ENCODE measurements around the gene TAL1.
"Not testable (repeated sequence)": the region's sequence is repeated elsewhere in the genome, so short reads cannot be mapped to it uniquely, and the experiment has no call there.

TAL1 gene

GRCh38 chr1:47232187-47232874 is at the start of gene TAL1:
Gene TAL1, minus strand, starts transcription at chr1:47232225. Its CDS starts 6,337 bp downstream, at chr1:47225888.
- intact Hi-C loops (cut with DNase I), result no loop called here
- no peak for DNase-seq

DNA sequence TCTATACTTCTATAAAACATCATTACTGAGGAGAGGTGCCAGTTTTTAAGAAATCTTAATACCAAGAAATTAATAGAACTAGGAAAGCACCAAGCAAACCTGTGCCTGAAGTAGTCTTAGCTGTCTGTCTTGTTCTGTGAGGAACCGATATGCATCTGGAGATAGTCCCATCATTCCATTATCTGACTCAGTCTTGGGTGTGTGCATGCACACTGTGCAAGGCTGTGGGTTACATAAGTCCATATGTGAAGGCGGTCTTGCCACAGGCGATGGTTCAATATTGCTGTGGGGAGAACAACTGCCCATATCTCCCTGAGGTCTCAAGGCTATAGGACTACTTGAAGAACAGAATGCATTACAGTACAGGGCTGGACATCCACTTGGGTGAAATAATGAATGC is 48.1 kb upstream of the TAL1 start:
- intact Hi-C loops (cut with DNase I), result no loop called here

DNA sequence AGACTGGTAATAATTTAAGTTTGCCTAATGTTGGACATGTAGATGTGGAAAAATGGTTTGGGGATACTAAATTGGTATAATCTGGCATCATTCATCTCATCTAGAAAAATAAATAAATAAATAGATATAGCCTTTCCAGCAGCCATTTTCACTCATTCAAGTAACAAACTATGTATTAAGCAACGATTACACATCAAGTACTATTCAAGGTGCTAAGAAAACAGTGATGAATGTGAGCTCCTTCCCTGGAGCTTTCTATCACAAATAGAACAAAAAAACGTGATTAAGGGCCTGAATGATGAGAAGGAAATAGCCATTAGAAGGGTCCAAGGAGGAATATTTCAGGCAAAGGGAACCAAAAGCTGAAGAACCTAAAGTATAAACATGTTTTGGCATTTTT is 44.8 kb upstream of the TAL1 start:
- DNase-seq, result no peak
- intact Hi-C loops (cut with DNase I), result no loop called here

More for the DNA sequence above, 48.1 kb upstream of the TAL1 start:
- no peak for DNase-seq

DNA sequence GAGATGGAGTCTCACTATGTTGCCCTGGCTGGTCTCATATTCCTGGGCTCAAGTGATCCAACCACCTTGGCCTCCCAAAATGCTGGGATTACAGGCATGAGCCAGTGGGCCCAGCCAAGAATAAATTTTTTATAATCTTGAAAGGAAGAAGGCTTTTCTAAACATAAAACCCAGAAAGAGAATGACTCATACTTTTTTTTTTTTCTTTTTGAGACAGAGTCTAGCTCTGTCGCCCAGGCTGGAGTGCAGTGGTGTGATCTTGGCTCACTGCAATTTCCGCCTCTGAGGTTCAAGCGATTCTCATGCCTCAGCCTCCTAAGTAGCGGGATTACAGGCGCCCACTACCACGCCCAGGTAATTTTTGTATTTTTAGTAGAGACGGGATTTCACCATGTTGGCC is 43.8 kb upstream of the TAL1 start:
- intact Hi-C loops (cut with DNase I); DNase-seq: not testable (repeated sequence)

GRCh38 chr1:47265529-47265928 is 33.5 kb upstream of the TAL1 start:
- DNase-seq; intact Hi-C loops (cut with DNase I): not testable (repeated sequence)

DNA sequence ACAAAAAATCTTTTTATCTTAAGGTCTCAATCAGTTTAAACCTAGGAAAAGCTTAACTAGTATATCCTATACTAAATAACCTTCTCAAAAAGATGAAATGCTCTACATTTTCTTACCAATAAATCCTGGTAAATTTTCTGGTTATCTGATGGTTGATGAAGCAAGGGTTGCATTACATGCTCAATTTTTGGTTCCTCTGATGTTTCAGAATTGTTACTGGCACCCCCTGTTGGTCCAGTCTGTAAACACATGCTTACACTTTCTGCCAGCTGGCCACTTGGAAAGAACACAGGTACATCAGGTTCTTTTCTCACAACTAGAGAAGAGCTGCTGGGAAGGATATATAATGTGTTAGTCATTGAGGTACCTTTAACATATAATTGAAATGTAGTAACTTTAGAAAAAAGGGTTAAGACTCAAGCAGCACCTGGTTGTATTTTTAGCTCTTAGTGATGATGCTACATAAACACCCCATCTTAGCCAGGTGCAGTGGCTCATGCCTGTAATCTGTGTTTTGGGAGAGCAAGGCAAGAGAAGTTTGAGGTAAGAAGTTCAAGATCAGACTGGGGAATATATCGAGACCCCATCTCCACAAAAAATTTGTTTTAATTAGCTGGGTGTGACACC is 30.9 kb upstream of the TAL1 start:
- DNase-seq, result peak in 8 of 42 donors; percentile 8 to 48 (median 20)
- intact Hi-C loops (cut with DNase I), result no loop called here

DNA sequence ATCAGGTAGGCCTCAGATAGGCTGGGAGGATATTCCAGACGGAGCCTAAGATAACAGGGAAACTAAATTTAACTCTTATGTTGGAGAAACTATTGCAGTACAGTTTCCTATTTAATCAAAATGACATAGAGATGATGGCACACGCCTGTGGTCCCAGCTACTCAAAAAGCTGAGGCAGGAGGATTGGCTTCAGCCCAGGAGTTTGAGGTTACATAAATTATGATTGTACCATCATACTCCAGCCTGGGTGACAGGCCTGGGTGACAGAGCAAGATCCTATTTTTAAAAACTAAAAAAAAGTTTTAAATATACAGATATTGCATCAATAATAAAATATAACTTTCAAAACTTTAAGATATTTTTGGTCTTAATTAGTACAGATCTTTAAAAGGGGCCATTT is 25.2 kb upstream of the TAL1 start:
- no peak for DNase-seq
- intact Hi-C loops (cut with DNase I), result no loop called here

DNA sequence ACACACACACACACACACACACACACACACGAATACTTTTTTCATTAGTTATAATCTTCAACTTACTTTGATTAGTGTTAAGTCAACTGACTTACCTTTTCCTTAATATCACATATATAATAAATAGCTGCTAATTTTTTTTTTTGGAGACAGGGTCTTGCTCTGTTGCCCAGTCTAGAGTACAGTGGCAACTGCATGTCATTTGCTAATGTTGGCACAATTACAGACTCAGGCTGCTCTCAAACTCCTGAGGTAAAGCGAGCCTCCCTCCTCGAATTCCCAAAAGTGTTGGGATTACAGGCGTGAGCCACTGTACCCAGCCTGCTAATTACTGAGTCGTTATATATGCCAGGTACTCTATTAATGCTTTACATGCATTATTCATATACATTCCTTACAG is 20.8 kb upstream of the TAL1 start:
- no peak for DNase-seq
- intact Hi-C loops (cut with DNase I), result no loop called here

DNA sequence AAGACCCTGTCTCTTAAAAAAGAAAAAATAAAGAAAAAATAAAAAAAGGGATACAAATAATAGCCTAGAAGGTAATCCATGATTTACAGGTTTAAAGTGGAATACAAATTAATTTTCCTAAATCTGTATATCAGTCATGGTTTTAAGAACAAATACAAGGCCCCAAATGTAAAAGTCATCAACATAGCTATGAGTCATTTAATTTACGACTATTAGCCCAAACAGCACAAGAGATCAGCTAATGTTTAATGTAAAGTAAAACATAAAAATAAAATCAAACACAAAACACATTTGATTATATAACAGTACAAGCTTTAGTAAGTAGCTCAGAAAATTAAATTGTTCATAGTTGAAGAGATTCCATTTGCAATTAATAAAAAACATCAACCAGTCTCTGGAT is 20.3 kb upstream of the TAL1 start:
- no peak for DNase-seq
- intact Hi-C loops (cut with DNase I), result no loop called here

GRCh38 chr1:47249755-47250154 is 17.7 kb upstream of the TAL1 start:
- no peak for DNase-seq
- intact Hi-C loops (cut with DNase I), result no loop called here

GRCh38 chr1:47244339-47244862 is 12.4 kb upstream of the TAL1 start:
- no peak for DNase-seq
- intact Hi-C loops (cut with DNase I), result no loop called here

- intact Hi-C loops (cut with DNase I), result no loop called here
- DNase-seq, result no peak
Observed at GRCh38 chr1:47243910-47244309, 11.9 kb upstream of the TAL1 start.

DNA sequence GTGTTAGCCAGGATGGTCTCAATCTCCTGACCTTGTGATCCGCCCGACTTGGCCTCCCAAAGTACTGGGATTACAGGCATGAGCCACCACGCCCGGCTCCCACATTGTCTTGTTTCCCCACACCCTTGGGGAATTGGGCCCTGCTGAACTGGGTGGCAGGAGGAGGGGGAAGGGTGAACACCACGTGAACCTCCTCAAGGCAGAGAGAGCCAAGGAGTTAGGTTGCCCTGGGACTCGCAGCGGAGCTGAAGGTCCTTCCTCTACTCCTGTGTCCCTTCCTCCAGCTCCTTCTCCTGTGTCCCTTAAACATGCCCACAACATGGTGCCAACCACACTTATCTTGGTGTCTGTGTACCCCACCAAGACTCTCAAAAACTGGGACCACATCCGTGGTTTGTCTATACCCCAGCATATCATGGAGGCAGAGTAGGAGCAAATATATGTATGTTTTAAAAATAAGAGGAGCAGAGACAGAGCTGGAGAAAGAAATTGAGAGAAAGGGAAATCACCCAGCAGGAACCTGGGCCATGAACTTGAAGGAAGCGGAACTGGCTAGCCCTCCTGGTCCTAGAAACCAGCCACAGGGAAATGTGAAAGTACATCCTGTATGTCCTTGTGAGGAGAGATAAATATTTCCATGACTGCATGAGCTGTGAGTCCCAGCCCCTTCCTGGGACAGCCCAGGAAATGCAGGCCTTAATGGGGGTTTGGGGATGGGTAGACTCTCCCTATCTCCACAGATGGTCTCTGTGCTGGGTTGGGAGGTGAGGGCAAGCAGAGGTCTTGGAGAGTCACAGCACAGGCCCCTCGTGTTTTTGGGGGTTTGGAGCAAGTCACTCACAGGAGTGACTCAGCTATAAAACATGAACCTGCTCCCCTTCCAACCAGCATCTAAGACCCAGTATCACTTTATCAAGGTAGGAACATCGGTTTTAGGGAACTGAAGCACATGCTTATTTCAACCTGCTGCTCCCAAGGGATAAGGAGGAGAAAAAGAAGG is 9.4 kb upstream of the TAL1 start:
- no peak for DNase-seq
- intact Hi-C loops (cut with DNase I), result no loop called here

DNA sequence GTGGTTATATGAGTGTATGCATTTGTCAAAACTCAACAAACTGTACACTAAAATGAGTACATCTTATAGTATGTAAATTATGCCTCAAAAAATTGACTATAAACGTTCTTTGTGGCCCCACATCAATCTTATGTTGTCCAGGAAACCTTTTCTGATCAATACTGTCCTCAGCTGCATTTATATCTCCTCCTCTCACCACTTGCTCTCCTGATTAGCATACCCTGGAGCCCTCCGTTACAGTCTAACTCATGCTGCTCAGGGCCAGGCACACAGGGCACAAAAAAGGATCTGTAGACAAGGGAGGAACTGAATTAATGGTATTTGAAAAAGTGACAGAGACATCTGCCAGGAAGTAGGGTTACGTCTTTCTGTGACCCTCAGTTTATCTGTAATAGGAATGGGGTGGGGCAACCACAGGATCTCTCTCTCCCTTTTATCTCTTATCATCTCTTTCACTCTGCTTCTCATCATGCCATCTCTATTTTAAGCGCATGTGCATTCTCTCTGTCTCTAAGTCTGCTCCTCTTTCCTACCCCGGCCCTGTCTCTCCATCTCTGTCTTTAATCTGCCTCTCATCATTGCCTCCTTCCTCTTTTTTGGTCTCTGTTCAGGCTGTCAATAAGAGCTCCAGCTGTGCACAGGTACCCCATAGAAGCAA is 7.0 kb upstream of the TAL1 start:
- no peak for DNase-seq
- intact Hi-C loops (cut with DNase I), result no loop called here

DNA sequence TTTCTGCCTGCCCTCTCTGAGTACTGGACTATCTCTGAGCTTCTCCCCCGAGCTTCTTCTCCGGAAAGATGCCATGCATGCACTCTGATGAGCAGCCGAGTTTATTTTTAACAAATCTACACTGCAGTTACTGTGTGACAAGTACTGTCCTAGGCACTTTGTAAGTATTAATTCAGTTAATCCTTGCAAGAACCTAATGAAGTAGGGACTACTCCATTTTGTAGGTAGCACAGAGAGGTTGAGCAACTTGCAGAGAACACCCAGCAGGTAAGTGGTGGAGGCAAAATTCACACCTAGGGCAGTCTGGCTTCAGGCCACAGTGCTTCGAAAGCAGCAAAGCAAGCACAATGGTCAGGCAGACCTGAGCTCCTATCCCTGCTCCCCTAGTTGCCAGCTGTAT is 3.8 kb upstream of the TAL1 start:
- DNase-seq, result peak in 2 of 42 donors; percentile 5 to 28
- intact Hi-C loops (cut with DNase I), result no loop called here

GRCh38 chr1:47235241-47235681 is 3.2 kb upstream of the TAL1 start:
- DNase-seq, result peak in 38 of 42 donors; percentile 20 to 74 (median 52)

GRCh38 chr1:47233186-47233585 is 1.2 kb upstream of the TAL1 start:
- intact Hi-C loops (cut with DNase I), result no loop called here
- DNase-seq, result no peak

More at GRCh38 chr1:47235241-47235681, 3.2 kb upstream of the TAL1 start:
- intact Hi-C loops (cut with DNase I), result no loop called here

DNA sequence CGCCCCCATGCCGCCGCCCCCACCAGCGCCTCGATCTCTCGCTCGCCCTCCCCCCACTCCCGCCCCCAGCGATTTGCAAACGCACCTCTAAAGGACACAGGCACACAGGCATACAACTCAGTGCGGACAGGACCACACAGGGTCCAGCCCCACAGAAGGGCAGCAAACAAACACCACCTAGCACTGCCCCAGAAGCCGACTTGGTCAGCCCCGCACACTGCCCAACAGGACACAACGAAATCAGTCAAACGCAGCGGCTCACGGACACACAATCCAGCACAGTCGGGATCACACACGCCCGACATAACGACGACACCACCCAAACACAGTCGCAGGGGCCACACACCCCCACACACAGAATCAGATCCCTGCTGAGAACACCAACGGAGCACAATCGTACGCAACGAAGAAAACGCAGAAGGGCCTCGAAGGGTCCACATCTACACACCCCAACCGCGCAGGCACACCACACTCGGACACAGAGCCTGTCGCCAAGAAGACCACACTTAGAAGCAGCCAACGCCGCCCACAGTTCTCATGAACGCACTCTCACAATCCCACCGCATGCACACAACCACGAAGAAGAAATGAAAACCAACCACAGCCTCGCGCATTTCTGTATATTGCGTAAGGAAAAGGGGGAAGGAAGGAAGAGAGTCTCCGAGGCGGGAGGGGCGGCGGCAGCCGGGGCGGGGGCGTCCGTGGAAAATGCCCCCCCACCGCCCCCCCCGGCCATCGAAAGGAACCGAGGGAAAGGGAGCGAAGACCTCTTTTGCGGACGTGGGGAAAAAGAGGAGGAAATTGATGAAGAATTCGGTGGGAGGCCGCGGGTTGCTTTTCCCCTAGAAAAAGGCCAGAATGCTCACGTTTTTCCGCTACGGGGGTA is 481 bp downstream of the TAL1 start:
- DNase-seq, result peak in 28 of 42 donors; percentile 13 to 57 (median 37)
- intact Hi-C loops (cut with DNase I), result no loop called here
